GM12864 (cell line): ENCODE measurements around the gene TFB1M.
A peak's percentile ranks its signal among the peaks of the same experiment; 100 is the strongest.

Experiments used
- DNase-seq: peaks from one replicate; pipeline ENCODE4 v3.0.0-alpha.2; 2011; ENCODE audit warnings: low read depth
- H3K4me3 ChIP-seq: 2 replicates; pipeline ENCODE4 v1.5.1; 2011; ENCODE audit warnings: mild to moderate bottlenecking, low read depth, low read length, control low read depth
- TF ChIP-seq, protein P1 (sequence below): IDR thresholded peaks from 2 replicates; pipeline ENCODE4 v1.5.1; 2011; ENCODE audit warnings: low read depth, mild to moderate bottlenecking, moderate library complexity, low read length, control low read depth, inconsistent platforms; ENCODE audit errors: missing control alignments

The TFB1M gene

DNA sequence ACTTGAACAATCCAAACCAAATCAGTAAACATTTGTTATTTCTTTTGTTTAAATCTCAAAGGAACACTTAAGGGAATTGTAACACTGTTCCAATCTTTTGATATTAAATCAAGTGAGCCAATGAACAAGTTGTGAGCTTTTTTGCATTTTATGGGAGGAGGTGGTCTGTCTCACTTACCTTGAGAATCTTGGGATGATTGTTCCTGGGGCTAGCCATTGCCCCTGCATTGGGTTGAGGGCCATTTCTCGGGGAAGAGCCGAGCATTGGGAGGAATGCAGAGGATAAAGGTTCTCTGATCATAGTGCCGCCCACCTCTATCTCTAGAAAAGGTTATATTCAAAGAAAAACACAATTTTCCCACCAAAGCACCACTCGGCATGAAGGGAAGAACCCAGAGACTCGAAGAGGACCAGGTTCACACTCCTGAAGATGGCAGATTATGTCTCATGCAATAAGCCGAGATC lies 13.8 kb upstream of the TFB1M start:
- DNase-seq = no peak

DNA sequence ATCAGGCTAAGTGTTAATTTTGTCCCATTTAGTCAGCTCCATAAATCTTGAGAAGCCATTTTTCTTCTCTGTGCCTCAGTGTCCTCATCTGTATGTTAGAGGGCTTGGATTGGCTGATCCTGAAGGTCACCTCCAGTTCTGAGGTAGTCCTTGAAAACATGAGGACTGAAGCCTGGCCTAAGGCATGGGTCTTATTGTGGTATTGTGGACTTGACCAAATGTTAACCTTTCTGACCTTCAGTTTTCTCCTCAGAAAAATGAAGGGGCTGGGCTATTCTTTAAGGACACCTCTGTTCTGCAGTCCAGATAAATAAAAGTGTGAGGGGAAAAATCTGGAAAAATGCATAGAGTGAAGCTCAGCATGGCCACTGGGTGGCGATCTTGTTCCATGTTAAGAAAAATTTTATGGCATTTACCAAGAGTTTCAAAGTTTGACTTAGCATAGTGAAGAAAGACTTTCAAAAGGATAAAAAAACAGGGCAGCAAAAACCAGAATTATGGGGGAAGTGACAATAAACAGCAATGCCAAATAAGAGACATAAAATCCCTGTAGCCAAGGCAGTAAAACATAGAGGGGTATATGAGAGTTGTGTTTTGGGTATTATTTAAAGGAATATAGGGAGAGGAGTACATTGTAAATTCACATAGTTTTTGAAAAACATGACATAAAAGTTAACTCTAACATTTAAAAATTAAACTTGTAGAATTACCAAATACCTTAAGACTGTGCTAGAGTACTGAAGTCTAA lies 13.2 kb upstream of the TFB1M start:
- H3K4me3 ChIP-seq = no peak overlapping the region
- TF ChIP-seq, protein P1, sequence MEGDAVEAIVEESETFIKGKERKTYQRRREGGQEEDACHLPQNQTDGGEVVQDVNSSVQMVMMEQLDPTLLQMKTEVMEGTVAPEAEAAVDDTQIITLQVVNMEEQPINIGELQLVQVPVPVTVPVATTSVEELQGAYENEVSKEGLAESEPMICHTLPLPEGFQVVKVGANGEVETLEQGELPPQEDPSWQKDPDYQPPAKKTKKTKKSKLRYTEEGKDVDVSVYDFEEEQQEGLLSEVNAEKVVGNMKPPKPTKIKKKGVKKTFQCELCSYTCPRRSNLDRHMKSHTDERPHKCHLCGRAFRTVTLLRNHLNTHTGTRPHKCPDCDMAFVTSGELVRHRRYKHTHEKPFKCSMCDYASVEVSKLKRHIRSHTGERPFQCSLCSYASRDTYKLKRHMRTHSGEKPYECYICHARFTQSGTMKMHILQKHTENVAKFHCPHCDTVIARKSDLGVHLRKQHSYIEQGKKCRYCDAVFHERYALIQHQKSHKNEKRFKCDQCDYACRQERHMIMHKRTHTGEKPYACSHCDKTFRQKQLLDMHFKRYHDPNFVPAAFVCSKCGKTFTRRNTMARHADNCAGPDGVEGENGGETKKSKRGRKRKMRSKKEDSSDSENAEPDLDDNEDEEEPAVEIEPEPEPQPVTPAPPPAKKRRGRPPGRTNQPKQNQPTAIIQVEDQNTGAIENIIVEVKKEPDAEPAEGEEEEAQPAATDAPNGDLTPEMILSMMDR = peak; percentile 59
- DNase-seq = no peak

More for the DNA sequence above, 13.8 kb upstream of the TFB1M start:
- TF ChIP-seq, protein P1 = no peak
- no peak overlapping the region for H3K4me3 ChIP-seq

DNA sequence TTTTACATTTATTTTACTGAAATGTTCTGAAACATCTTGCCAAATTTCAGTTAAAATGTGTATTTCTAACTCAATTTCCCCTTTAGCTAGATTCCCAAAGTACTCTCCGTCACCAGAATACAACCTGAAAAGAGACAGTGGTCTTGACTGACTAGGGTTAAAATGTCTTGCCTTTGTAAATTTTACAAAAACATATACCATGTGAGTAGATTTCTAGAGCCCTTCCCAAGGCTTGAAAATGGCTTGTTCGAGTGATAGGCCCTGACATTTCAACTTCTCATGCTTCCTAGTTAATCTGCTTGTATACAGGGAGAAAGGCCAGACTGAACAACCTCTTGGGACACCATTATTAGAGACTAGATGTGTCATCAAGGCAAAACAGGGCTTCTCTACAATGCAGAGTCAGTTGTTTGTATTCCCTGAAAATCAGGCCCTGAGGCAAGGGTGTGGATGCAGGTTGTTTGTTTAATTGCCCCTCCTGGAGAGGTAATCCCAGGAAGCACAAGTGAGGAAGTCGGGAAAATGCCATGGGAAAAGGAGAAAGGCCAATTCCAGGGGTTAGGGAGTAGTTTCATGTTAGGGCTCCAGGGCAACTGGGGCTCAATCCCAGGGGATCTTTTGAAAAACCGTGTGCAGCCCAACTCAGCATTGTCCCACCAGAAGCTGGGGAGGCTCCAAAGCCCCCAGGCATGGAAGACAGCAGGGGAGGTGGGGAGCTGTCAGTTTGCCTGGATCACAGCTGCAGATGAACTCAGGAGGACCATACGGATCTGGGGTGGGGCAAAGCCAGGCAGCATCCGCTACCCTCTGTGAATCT lies 11.6 kb upstream of the TFB1M start:
- no peak for DNase-seq
- TF ChIP-seq, protein P1 = no peak
- H3K4me3 ChIP-seq = no peak overlapping the region

DNA sequence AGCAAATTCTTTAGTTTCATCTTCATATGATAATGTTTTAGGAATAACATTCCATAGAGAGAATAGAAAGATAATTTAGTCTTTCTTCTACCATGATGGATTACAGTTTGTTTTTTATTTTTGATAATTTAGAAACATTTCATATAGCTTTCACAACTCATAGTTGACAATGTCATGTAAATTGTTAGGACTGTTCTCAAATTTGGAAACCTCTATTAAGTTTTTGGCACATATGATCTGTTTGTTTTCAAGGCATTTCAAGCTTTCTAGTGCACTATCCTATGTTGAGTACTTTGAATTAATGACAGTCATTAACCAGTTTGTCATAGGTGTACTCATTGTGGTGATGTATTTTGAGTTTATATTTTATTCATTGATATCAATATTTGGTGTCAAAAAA lies 10.7 kb upstream of the TFB1M start:
- DNase-seq = no peak
- H3K4me3 ChIP-seq = no peak overlapping the region
- TF ChIP-seq, protein P1 = no peak

DNA sequence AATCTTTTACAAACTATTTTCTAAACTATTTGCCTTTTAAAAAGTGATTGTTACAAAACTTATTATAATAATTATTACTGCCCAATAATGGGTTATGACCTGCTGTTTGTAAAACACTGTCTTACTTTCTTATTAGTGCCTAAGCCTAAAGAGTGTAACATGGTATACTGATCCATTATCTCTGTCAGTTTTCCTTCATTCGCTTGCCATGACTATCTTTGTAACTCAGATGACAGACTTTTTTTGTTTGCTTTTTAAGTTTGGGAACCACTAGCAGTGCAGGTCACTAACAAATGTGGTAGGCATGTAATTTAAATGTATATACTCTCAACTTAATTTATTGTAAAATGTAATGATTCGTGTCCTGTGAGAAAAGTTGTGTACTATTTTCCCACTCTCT lies 9.9 kb upstream of the TFB1M start:
- TF ChIP-seq, protein P1 = no peak

DNA sequence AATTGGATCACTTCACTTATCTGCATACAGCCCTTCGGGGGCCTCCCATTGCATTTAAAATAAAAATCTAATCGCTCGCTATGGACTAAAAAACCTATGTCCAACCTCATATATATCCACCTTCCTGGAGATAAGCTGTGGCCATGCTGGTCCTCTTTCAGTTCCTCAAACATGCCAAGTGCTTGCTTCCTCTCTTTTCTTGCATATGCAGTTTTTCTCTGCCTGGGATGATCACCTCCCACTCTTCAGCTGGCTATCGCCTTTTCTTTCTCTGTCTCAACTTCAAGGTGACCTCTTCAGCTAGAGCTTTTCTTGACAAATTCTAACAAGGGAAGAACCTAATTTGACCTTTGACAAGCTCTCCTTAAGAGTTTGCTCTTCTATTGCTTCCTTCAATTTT lies 5.6 kb upstream of the TFB1M start:
- TF ChIP-seq, protein P1 = no peak
- H3K4me3 ChIP-seq = no peak overlapping the region
- no peak for DNase-seq

More for the DNA sequence above, 9.9 kb upstream of the TFB1M start:
- H3K4me3 ChIP-seq = no peak overlapping the region
- DNase-seq = no peak
